Measurements from ENCODE around the gene OR2AJ1.

OR2AJ1 gene

DNA sequence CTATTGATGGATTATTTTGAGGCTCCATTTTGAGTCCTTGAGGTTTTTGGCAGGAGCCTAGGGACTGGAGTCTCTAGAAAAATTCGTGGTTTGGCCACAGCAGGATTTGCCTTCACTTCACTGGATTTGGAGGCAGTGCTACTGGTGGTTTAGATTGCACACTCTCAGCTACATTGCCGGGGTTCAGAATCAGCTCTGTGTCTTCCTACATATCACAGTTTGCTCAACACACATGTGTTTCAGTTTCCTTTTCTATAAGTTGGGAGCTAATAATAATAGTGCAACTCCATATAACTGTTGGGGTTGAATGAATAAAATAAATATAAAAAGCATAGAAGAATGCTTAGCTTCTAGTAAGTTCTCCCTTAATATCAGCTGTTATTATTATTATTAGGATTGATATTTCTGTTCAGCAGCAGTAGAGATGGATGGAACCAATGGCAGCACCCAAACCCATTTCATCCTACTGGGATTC is 29.5 kb upstream of the OR2AJ1 start, which contains the start of gene OR2W3:
TSS of gene OR2W3 (plus strand) at position 425 of the 475 bp plus-strand sequence. CDS start at position 425, 0 bp downstream.
- H3K36me3 ChIP-seq (ENCODE audit: insufficient read depth, low read length) = no peaks in the 10 kb centered on the region
- no peaks in the 10 kb centered on the region for H3K79me2 ChIP-seq (ENCODE audit: insufficient read depth, low read length)
- H3K27ac ChIP-seq (ENCODE audit: low read length) = no peak within 1 kb of the TSS
- TF ChIP-seq EZH2 (IDR thresholded peaks at IDR 0.05; ENCODE audit: borderline replicate concordance, low read depth, low read length, severe bottlenecking) = no peak
- TF ChIP-seq, protein P1, sequence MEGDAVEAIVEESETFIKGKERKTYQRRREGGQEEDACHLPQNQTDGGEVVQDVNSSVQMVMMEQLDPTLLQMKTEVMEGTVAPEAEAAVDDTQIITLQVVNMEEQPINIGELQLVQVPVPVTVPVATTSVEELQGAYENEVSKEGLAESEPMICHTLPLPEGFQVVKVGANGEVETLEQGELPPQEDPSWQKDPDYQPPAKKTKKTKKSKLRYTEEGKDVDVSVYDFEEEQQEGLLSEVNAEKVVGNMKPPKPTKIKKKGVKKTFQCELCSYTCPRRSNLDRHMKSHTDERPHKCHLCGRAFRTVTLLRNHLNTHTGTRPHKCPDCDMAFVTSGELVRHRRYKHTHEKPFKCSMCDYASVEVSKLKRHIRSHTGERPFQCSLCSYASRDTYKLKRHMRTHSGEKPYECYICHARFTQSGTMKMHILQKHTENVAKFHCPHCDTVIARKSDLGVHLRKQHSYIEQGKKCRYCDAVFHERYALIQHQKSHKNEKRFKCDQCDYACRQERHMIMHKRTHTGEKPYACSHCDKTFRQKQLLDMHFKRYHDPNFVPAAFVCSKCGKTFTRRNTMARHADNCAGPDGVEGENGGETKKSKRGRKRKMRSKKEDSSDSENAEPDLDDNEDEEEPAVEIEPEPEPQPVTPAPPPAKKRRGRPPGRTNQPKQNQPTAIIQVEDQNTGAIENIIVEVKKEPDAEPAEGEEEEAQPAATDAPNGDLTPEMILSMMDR (IDR thresholded peaks at IDR 0.05; ENCODE audit: borderline replicate concordance, extremely low read depth, low read length, poor library complexity, severe bottlenecking) = no peak
- H3K4me2 ChIP-seq (ENCODE audit: insufficient read depth, low read length) = no peak within 1 kb of the TSS
- H4K20me1 ChIP-seq (ENCODE audit: insufficient read depth, low read length) = no peaks in the 10 kb centered on the region
- no peak within 1 kb of the TSS for H3K4me3 ChIP-seq (ENCODE audit: low read depth in 1 of 2, low read length in 2 of 2)
- no peaks in the 10 kb centered on the region for H3K27me3 ChIP-seq (ENCODE audit: insufficient read depth, low read length, poor library complexity)
- H3K9ac ChIP-seq (ENCODE audit: low read depth, low read length) = no peak within 1 kb of the TSS
- ATAC-seq (ENCODE audit: insufficient read depth, low read depth) (no peak), DNase-seq (no peak)
- H3K4me1 ChIP-seq (ENCODE audit: insufficient read depth, low read length) = no peaks in the 10 kb centered on the region
- no peak within 1 kb of the TSS for H2AFZ ChIP-seq (ENCODE audit: low read depth, low read length)
- H3K9me3 ChIP-seq (ENCODE audit: insufficient read depth, low read length, severe bottlenecking) = no peaks in the 10 kb centered on the region

DNA sequence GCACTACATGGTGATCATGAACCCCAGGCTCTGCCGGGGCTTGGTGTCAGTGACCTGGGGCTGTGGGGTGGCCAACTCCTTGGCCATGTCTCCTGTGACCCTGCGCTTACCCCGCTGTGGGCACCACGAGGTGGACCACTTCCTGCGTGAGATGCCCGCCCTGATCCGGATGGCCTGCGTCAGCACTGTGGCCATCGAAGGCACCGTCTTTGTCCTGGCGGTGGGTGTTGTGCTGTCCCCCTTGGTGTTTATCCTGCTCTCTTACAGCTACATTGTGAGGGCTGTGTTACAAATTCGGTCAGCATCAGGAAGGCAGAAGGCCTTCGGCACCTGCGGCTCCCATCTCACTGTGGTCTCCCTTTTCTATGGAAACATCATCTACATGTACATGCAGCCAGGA is 28.7 kb upstream of the OR2AJ1 start:
- Histone ChIP-seq H3K4me1 (ENCODE audit: insufficient read depth, low read length) (no peaks in the 10 kb centered on the region), H3K27ac (ENCODE audit: low read length) (no peak overlapping the region), H3K9me3 (ENCODE audit: insufficient read depth, low read length, severe bottlenecking) (no peaks in the 10 kb centered on the region), H3K27me3 (ENCODE audit: insufficient read depth, low read length, poor library complexity) (no peaks in the 10 kb centered on the region), H2AFZ (ENCODE audit: low read depth, low read length) (no peak overlapping the region), H3K4me2 (ENCODE audit: insufficient read depth, low read length) (no peak overlapping the region), H3K79me2 (ENCODE audit: insufficient read depth, low read length) (no peaks in the 10 kb centered on the region), H3K36me3 (ENCODE audit: insufficient read depth, low read length) (no peaks in the 10 kb centered on the region), H4K20me1 (ENCODE audit: insufficient read depth, low read length) (no peaks in the 10 kb centered on the region), H3K4me3 (ENCODE audit: low read depth in 1 of 2, low read length in 2 of 2) (no peak overlapping the region), H3K9ac (ENCODE audit: low read depth, low read length) (no peak overlapping the region)
- TF ChIP-seq, protein P1 (IDR thresholded peaks at IDR 0.05; ENCODE audit: borderline replicate concordance, extremely low read depth, low read length, poor library complexity, severe bottlenecking) = no peak
- no peak for TF ChIP-seq EZH2 (IDR thresholded peaks at IDR 0.05; ENCODE audit: borderline replicate concordance, low read depth, low read length, severe bottlenecking)
- ATAC-seq (ENCODE audit: insufficient read depth, low read depth) = no peak
- no peak for DNase-seq

DNA sequence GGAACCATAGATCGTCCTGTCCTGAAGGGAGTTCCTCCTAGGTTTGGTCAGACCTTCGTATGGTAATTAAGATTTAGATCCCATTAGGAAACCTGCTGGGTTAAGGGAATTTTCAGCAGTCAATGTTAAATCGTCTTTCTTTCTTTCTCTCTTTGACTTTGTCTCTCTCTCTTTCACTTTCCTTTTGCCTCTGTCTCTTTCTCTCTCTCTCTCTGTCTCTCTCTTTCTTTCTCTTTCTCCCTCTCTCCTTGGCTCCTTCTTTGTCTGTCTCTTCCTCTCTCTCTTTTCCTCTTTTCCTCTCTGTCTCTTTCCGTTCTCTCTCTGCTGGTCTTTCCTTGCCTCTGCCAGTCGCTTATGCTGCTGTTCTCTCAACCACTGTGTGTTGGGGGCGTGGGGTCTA is 20.6 kb upstream of the OR2AJ1 start:
- Histone ChIP-seq H3K79me2 (ENCODE audit: insufficient read depth, low read length) (no peaks in the 10 kb centered on the region), H3K4me2 (ENCODE audit: insufficient read depth, low read length) (no peak overlapping the region), H3K27ac (ENCODE audit: low read length) (no peak overlapping the region), H3K9me3 (ENCODE audit: insufficient read depth, low read length, severe bottlenecking) (no peaks in the 10 kb centered on the region), H3K4me1 (ENCODE audit: insufficient read depth, low read length) (peaks cover 21% of the 10 kb centered on the region), H3K27me3 (ENCODE audit: insufficient read depth, low read length, poor library complexity) (no peaks in the 10 kb centered on the region), H3K9ac (ENCODE audit: low read depth, low read length) (no peak overlapping the region), H2AFZ (ENCODE audit: low read depth, low read length) (no peak overlapping the region), H4K20me1 (ENCODE audit: insufficient read depth, low read length) (no peaks in the 10 kb centered on the region), H3K36me3 (ENCODE audit: insufficient read depth, low read length) (no peaks in the 10 kb centered on the region), H3K4me3 (ENCODE audit: low read depth in 1 of 2, low read length in 2 of 2) (no peak overlapping the region)
- no peak for TF ChIP-seq EZH2 (IDR thresholded peaks at IDR 0.05; ENCODE audit: borderline replicate concordance, low read depth, low read length, severe bottlenecking)
- TF ChIP-seq, protein P1 (IDR thresholded peaks at IDR 0.05; ENCODE audit: borderline replicate concordance, extremely low read depth, low read length, poor library complexity, severe bottlenecking) = no peak
- no peak for ATAC-seq (ENCODE audit: insufficient read depth, low read depth)
- DNase-seq = no peak

DNA sequence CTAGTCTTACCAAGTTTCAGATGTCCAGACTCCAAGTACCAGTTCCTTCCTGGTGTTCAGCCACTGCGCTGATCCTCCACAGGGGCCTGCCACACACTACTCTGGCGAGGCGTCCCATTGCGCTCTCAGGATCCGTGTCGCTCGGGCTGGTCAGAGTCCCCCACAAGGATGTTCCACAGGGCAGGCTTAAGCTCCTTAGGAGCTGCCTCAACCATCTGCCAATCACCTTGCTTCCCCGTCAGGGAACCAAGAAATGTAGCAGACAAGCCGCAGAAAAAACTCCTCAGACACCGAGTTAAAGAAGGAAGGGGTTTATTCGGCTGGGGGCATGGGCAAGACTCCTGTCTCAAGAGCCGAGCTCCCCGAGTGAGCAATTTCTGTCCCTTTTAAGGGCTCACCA is 19.5 kb upstream of the OR2AJ1 start:
- Histone ChIP-seq H3K9me3 (ENCODE audit: insufficient read depth, low read length, severe bottlenecking) (no peaks in the 10 kb centered on the region), H3K4me1 (ENCODE audit: insufficient read depth, low read length) (peaks cover 21% of the 10 kb centered on the region), H3K27ac (ENCODE audit: low read length) (no peak overlapping the region), H3K27me3 (ENCODE audit: insufficient read depth, low read length, poor library complexity) (no peaks in the 10 kb centered on the region), H3K36me3 (ENCODE audit: insufficient read depth, low read length) (no peaks in the 10 kb centered on the region), H3K4me3 (ENCODE audit: low read depth in 1 of 2, low read length in 2 of 2) (no peak overlapping the region), H2AFZ (ENCODE audit: low read depth, low read length) (no peak overlapping the region), H3K4me2 (ENCODE audit: insufficient read depth, low read length) (no peak overlapping the region), H4K20me1 (ENCODE audit: insufficient read depth, low read length) (no peaks in the 10 kb centered on the region), H3K79me2 (ENCODE audit: insufficient read depth, low read length) (no peaks in the 10 kb centered on the region), H3K9ac (ENCODE audit: low read depth, low read length) (no peak overlapping the region)
- ATAC-seq (ENCODE audit: insufficient read depth, low read depth) (no peak), DNase-seq (no peak)
- TF ChIP-seq EZH2 (IDR thresholded peaks at IDR 0.05; ENCODE audit: borderline replicate concordance, low read depth, low read length, severe bottlenecking) = no peak
- TF ChIP-seq, protein P1 (IDR thresholded peaks at IDR 0.05; ENCODE audit: borderline replicate concordance, extremely low read depth, low read length, poor library complexity, severe bottlenecking) = no peak

Data from DND-41 (cell line).